HEK293T (cell line): ENCODE measurements around the gene CXXC5.

Experiments used
- ARNT ChIP-seq: fragments of 450-650 bp; IDR thresholded peaks from 2 replicates; pipeline ENCODE4 v1.6.1; 2017; ENCODE audit warnings: mild to moderate bottlenecking
- FOXM1 ChIP-seq: fragments of 450-650 bp; IDR thresholded peaks from 2 replicates; pipeline ENCODE4 v1.6.1; 2017; ENCODE audit warnings: mild to moderate bottlenecking, borderline replicate concordance
- L3MBTL2 ChIP-seq: fragments of 450-650 bp; conservative IDR thresholded peaks from 2 replicates; pipeline ENCODE4 v1.6.1; 2016; ENCODE audit warnings: mild to moderate bottlenecking
- SP1 ChIP-seq: fragments of 450-650 bp; IDR thresholded peaks from 2 replicates; pipeline ENCODE4 v1.6.1; 2017

GRCh38 chr5:139690064-139690802 is 42.1 kb downstream of the CXXC5 start:
- TF ChIP-seq SP1 (no peak), ARNT (no peak), FOXM1 (no peak), L3MBTL2 (no peak)
